WTC11 (cell line): ENCODE data around the gene MT1G.

Source experiments
- ATF6 ChIP-seq: sonication (generic); formaldehyde crosslinking; IDR thresholded peaks from 2 replicates; pipeline ENCODE4 v1.8.1; 2023; ENCODE audit warnings: mild to moderate bottlenecking, missing genetic modification reagents
- CREB1 ChIP-seq: sonication (generic); formaldehyde crosslinking; IDR thresholded peaks from 2 replicates; pipeline ENCODE4 v1.8.0; 2023; ENCODE audit warnings: mild to moderate bottlenecking, missing genetic modification reagents
- CREM ChIP-seq: sonication (generic); formaldehyde crosslinking; IDR thresholded peaks from 2 replicates; pipeline ENCODE4 v1.8.1; 2022; ENCODE audit warnings: mild to moderate bottlenecking, missing genetic modification reagents, moderate library complexity
- ELF4 ChIP-seq: sonication (generic); formaldehyde crosslinking; IDR thresholded peaks from 2 replicates; pipeline ENCODE4 v1.8.1; 2022; ENCODE audit warnings: low read depth, mild to moderate bottlenecking, moderate library complexity, missing genetic modification reagents
- ESRRA ChIP-seq: sonication (generic); formaldehyde crosslinking; IDR thresholded peaks from 2 replicates; pipeline ENCODE4 v1.8.1; 2022; ENCODE audit warnings: mild to moderate bottlenecking, missing genetic modification reagents, borderline replicate concordance
- NFE2L1 ChIP-seq: sonication (generic); formaldehyde crosslinking; IDR thresholded peaks from 2 replicates; pipeline ENCODE4 v1.8.1; 2023; ENCODE audit warnings: missing genetic modification reagents
- NR2C2 ChIP-seq: sonication (generic); formaldehyde crosslinking; IDR thresholded peaks from 2 replicates; pipeline ENCODE4 v1.8.0; 2022; ENCODE audit warnings: mild to moderate bottlenecking, missing genetic modification reagents
- TF ChIP-seq, protein P1 (sequence below): fragments of 200-600 bp; IDR thresholded peaks from 2 replicates; pipeline ENCODE4 v1.8.0; 2022; ENCODE audit warnings: antibody characterized with exemption
- TF ChIP-seq, protein P2 (sequence below): sonication (generic); formaldehyde crosslinking; IDR thresholded peaks from 2 replicates; pipeline ENCODE4 v1.8.0; 2022; ENCODE audit warnings: mild to moderate bottlenecking, missing genetic modification reagents
- TF ChIP-seq, protein P3 (sequence below): sonication (generic); formaldehyde crosslinking; IDR thresholded peaks from 2 replicates; pipeline ENCODE4 v1.8.0; 2023; ENCODE audit warnings: missing genetic modification reagents
- TF ChIP-seq, protein P4 (sequence below): sonication (generic); formaldehyde crosslinking; IDR thresholded peaks from 2 replicates; pipeline ENCODE4 v1.8.0; 2022; ENCODE audit warnings: mild to moderate bottlenecking, missing genetic modification reagents
- TF ChIP-seq, protein P5 (sequence below): fragments of 250-450 bp; sonication (Bioruptor Pico); IDR thresholded peaks from 2 replicates; pipeline ENCODE4 v2.1.2; 2022; ENCODE audit warnings: mild to moderate bottlenecking, moderate library complexity

DNA sequence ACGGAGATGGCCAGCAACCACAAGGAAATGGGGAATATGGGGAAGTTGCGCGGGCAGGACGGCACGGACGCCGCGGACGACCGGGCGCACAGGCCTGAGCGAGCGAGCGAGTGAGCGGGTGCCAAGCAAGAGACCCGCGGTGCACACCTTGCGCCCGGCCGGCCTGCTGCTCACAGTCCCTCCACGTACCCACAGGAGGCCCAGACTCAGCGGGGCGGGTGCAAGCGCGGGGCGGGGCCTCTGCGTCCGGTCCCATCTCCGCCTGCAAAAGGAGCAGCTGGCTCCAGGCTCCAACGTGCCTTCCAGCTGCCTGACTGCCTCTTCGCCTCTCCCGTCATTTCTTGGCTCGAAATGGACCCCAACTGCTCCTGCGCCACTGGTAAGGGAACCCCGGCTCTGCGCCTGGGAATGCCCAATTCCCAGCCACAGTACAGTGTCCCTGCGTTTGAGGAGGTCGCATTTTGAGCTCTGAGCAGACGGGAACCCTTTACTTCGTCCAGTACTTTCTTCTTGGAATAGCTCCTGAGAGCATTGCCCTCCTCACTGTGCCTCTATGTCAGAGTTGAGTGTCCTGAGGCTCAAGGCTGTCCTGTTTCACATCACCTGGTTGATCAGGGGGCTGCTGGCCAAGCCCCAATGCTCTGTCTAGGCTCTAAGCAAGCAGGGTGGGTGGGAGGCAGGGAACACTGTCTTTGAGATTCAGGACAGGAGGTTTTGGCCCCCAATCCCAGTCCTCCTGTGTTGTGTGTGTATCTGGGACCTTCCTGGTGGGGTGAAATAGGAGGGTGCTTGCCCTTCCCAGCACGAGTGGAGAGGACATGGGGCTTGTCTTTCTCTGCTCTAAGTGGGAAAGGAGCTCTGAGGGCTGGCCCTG is 50.4 kb downstream of the MT1G start:
- TF ChIP-seq, protein P1, sequence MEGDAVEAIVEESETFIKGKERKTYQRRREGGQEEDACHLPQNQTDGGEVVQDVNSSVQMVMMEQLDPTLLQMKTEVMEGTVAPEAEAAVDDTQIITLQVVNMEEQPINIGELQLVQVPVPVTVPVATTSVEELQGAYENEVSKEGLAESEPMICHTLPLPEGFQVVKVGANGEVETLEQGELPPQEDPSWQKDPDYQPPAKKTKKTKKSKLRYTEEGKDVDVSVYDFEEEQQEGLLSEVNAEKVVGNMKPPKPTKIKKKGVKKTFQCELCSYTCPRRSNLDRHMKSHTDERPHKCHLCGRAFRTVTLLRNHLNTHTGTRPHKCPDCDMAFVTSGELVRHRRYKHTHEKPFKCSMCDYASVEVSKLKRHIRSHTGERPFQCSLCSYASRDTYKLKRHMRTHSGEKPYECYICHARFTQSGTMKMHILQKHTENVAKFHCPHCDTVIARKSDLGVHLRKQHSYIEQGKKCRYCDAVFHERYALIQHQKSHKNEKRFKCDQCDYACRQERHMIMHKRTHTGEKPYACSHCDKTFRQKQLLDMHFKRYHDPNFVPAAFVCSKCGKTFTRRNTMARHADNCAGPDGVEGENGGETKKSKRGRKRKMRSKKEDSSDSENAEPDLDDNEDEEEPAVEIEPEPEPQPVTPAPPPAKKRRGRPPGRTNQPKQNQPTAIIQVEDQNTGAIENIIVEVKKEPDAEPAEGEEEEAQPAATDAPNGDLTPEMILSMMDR, result no peak
- TF ChIP-seq, protein P2, sequence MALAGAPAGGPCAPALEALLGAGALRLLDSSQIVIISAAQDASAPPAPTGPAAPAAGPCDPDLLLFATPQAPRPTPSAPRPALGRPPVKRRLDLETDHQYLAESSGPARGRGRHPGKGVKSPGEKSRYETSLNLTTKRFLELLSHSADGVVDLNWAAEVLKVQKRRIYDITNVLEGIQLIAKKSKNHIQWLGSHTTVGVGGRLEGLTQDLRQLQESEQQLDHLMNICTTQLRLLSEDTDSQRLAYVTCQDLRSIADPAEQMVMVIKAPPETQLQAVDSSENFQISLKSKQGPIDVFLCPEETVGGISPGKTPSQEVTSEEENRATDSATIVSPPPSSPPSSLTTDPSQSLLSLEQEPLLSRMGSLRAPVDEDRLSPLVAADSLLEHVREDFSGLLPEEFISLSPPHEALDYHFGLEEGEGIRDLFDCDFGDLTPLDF (CRISPR knock-in tag), result no peak
- TF ChIP-seq NFE2L1 (no peak), CREM (CRISPR knock-in tag) (no peak), CREB1 (CRISPR knock-in tag) (no peak), ELF4 (no peak), NR2C2 (CRISPR knock-in tag) (no peak), ATF6 (CRISPR knock-in tag) (no peak), ESRRA (CRISPR knock-in tag) (no peak)
- TF ChIP-seq, protein P3, sequence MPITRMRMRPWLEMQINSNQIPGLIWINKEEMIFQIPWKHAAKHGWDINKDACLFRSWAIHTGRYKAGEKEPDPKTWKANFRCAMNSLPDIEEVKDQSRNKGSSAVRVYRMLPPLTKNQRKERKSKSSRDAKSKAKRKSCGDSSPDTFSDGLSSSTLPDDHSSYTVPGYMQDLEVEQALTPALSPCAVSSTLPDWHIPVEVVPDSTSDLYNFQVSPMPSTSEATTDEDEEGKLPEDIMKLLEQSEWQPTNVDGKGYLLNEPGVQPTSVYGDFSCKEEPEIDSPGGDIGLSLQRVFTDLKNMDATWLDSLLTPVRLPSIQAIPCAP, result no peak
- TF ChIP-seq, protein P4, sequence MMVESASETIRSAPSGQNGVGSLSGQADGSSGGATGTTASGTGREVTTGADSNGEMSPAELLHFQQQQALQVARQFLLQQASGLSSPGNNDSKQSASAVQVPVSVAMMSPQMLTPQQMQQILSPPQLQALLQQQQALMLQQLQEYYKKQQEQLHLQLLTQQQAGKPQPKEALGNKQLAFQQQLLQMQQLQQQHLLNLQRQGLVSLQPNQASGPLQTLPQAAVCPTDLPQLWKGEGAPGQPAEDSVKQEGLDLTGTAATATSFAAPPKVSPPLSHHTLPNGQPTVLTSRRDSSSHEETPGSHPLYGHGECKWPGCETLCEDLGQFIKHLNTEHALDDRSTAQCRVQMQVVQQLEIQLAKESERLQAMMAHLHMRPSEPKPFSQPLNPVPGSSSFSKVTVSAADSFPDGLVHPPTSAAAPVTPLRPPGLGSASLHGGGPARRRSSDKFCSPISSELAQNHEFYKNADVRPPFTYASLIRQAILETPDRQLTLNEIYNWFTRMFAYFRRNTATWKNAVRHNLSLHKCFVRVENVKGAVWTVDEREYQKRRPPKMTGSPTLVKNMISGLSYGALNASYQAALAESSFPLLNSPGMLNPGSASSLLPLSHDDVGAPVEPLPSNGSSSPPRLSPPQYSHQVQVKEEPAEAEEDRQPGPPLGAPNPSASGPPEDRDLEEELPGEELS, result no peak
- TF ChIP-seq, protein P5, sequence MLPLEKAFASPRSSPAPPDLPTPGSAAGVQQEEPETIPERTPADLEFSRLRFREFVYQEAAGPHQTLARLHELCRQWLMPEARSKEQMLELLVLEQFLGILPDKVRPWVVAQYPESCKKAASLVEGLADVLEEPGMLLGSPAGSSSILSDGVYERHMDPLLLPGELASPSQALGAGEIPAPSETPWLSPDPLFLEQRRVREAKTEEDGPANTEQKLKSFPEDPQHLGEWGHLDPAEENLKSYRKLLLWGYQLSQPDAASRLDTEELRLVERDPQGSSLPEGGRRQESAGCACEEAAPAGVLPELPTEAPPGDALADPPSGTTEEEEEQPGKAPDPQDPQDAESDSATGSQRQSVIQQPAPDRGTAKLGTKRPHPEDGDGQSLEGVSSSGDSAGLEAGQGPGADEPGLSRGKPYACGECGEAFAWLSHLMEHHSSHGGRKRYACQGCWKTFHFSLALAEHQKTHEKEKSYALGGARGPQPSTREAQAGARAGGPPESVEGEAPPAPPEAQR (CRISPR knock-in tag), result no peak
